Liver (tissue), 9 donors: ENCODE data around the gene SEC14L6. TPM values are rescaled to one million over a fixed set of nuclear protein-coding genes. Genes with fewer than 3 reads are reported as not detected.
A peak's percentile ranks its signal among the peaks of the same experiment; 100 is the strongest.

Experiments
- DNase-seq: peaks from one replicate; pipeline ENCODE4 v3.0.0-alpha.2; 2017; ENCODE audit warnings: low spot score
- H3K27ac ChIP-seq, 2 donors: one replicate each; pipeline ENCODE4 v1.7.0; 2013; ENCODE audit warnings: inconsistent platforms in 2 of 2, low read length in 2 of 2, control low read depth in 1 of 2, low read depth in 1 of 2, mild to moderate bottlenecking in 1 of 2
- H3K27me3 ChIP-seq, 4 donors: one replicate each; pipeline versions ENCODE4 v1.6.1 to v1.7.0; 2013; ENCODE audit warnings: low read length in 3 of 4, inconsistent platforms in 1 of 4, mild to moderate bottlenecking in 1 of 4, moderate library complexity in 1 of 4; ENCODE audit not compliant: control insufficient read depth in 4 of 4, insufficient read depth in 4 of 4
- H3K36me3 ChIP-seq, 4 donors: one replicate each; pipeline versions ENCODE4 v1.6.1 to v1.7.0; 2013; ENCODE audit warnings: low read length in 3 of 4, mild to moderate bottlenecking in 3 of 4, low read depth in 1 of 4, moderate library complexity in 1 of 4; ENCODE audit not compliant: control insufficient read depth in 4 of 4, insufficient read depth in 3 of 4
- H3K4me1 ChIP-seq, 4 donors: one replicate each; pipeline versions ENCODE4 v1.6.1 to v1.7.0; 2013; ENCODE audit warnings: low read length in 3 of 4, mild to moderate bottlenecking in 3 of 4, moderate library complexity in 1 of 4; ENCODE audit not compliant: control insufficient read depth in 4 of 4, insufficient read depth in 4 of 4
- H3K4me3 ChIP-seq, 3 donors: one replicate each; pipeline versions ENCODE4 v1.6.1 to v1.7.0; 2013; ENCODE audit warnings: low read length in 3 of 3, control low read depth in 1 of 3, low read depth in 1 of 3, mild to moderate bottlenecking in 1 of 3
- H3K9ac ChIP-seq, 2 donors: one replicate each; pipeline ENCODE4 v1.7.0; 2013; ENCODE audit warnings: low read length in 2 of 2, mild to moderate bottlenecking in 2 of 2, moderate library complexity in 2 of 2, control low read depth in 1 of 2, low read depth in 1 of 2
- H3K9me3 ChIP-seq, 4 donors: one replicate each; pipeline versions ENCODE4 v1.6.1 to v1.7.0; 2013; ENCODE audit warnings: low read length in 3 of 4; ENCODE audit not compliant: control insufficient read depth in 4 of 4
- EGR1 ChIP-seq, 2 donors: IDR thresholded peaks; 2 replicates each; pipeline ENCODE4 v1.6.1; 2016 to 2018; ENCODE audit warnings: antibody characterized with exemption in 2 of 2, low read depth in 2 of 2
- FOXA1 ChIP-seq: IDR thresholded peaks from 2 replicates; pipeline ENCODE4 v1.6.1; 2016; ENCODE audit warnings: antibody characterized with exemption
- FOXA2 ChIP-seq: IDR thresholded peaks from 2 replicates; pipeline ENCODE4 v1.6.1; 2016; ENCODE audit warnings: antibody characterized with exemption
- HNF4A ChIP-seq, 2 donors: conservative IDR thresholded peaks; 2 replicates each; pipeline ENCODE4 v1.6.1; 2016; ENCODE audit warnings: antibody characterized with exemption in 2 of 2, mild to moderate bottlenecking in 2 of 2
- HNF4G ChIP-seq: IDR thresholded peaks from 2 replicates; pipeline ENCODE4 v1.6.1; 2016; ENCODE audit warnings: antibody characterized with exemption
- JUND ChIP-seq, 2 donors: IDR thresholded peaks; 2 replicates each; pipeline ENCODE4 v1.6.1; 2016; ENCODE audit warnings: antibody characterized with exemption in 2 of 2
- NR2F2 ChIP-seq: IDR thresholded peaks from 2 replicates; pipeline ENCODE4 v1.6.1; 2016; ENCODE audit warnings: antibody characterized with exemption
- RAD21 ChIP-seq, 2 donors: IDR thresholded peaks; 2 replicates each; pipeline ENCODE4 v1.6.1; 2016; ENCODE audit warnings: antibody characterized with exemption in 2 of 2, mild to moderate bottlenecking in 2 of 2
- RXRA ChIP-seq, 2 donors: IDR thresholded peaks; 2 replicates each; pipeline ENCODE4 v1.6.1; 2017 to 2018; ENCODE audit warnings: antibody characterized with exemption in 2 of 2, mild to moderate bottlenecking in 1 of 2
- SP1 ChIP-seq: IDR thresholded peaks from 2 replicates; pipeline ENCODE4 v1.6.1; 2018; ENCODE audit warnings: antibody characterized with exemption, mild to moderate bottlenecking
- TAF1 ChIP-seq: conservative IDR thresholded peaks from 2 replicates; pipeline ENCODE4 v1.6.1; 2016; ENCODE audit warnings: antibody characterized with exemption, mild to moderate bottlenecking
- YY1 ChIP-seq: IDR thresholded peaks from 2 replicates; pipeline ENCODE4 v1.6.1; 2016; ENCODE audit warnings: antibody characterized with exemption, mild to moderate bottlenecking
- WGBS: extraction: QIAGEN DNeasy Blood & Tissue Kit; methylation state at CpG from one replicate; pipeline ENCODE4 v1.1.7; 2013; 5-methylcytosine and 5-hydroxymethylcytosine counted together
- polyA plus RNA-seq, 2 donors: library from polyadenylated mRNA; stranded (reverse) in 1 of 2; unstranded in 1 of 2; fragments of 200-250 nt in 1 of 2; fragments of >200 nt in 1 of 2; fragmentation: Nextera tagmentation in 1 of 2; extraction: Ambion mirVana in 1 of 2; gene quantifications; one replicate each; pipeline versions ENCODE4 v1.2.1 to v1.2.3, GENCODE V29; 2013 to 2015
- total RNA-seq, 2 donors: library from RNA; depleted of rRNA; stranded (reverse); fragments of >200 nt; gene quantifications; one replicate each; pipeline ENCODE4 v1.2.3, GENCODE V29; 2014
- TF ChIP-seq, protein P1 (sequence below): fragments of 150-350 bp; IDR thresholded peaks from 2 replicates; pipeline ENCODE4 v1.5.1; 2017; ENCODE audit warnings: improper control_type of control experiment, low read depth, low read length; ENCODE audit not compliant: missing input control
- TF ChIP-seq, protein P2 (sequence below): IDR thresholded peaks from 2 replicates; pipeline ENCODE4 v1.6.1; 2016; ENCODE audit warnings: antibody characterized with exemption
- TF ChIP-seq, protein P3 (sequence below): IDR thresholded peaks from 2 replicates; pipeline ENCODE4 v1.6.1; 2016; ENCODE audit warnings: antibody characterized with exemption, mild to moderate bottlenecking
- TF ChIP-seq, protein P4 (sequence below): IDR thresholded peaks from 2 replicates; pipeline ENCODE4 v1.6.1; 2016; ENCODE audit warnings: antibody characterized with exemption
- TF ChIP-seq, protein P5 (sequence below): IDR thresholded peaks from 2 replicates; pipeline ENCODE4 v1.6.1; 2016; ENCODE audit warnings: antibody characterized with exemption
- donor health status: healthy.
- donor health status: healthy.
- donor health status: healthy.
- donor health status: healthy.
- donor health status: healthy.

SEC14L6 gene
- total and polyA plus RNA-seq, 4 donors, result 0.18 to 0.70 (median 0.28) TPM

DNA sequence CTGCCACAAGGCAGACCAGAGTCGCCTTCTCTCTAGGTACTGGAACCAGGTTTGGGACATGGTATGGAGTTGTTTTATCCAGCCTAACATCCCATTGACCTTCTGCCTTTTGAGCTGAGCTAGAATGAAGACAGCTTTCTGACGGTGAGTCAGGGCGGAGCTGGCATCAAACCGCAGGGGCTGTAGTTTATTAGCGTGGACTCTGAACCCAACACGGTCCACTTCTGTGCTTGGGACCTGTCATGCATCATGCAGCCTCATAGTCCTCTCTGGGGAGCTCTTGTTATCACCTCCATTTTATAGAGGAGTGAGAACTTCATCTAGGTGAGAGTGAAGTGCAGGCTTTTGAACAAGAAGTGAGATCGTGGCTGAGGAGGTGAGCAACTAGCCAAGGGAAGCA lies 19.6 kb upstream of the SEC14L6 start:
- peak; percentile 70 to 84 for TF ChIP-seq HNF4A (conservative IDR thresholded peaks at IDR 0.05)
- TF ChIP-seq, protein P1, sequence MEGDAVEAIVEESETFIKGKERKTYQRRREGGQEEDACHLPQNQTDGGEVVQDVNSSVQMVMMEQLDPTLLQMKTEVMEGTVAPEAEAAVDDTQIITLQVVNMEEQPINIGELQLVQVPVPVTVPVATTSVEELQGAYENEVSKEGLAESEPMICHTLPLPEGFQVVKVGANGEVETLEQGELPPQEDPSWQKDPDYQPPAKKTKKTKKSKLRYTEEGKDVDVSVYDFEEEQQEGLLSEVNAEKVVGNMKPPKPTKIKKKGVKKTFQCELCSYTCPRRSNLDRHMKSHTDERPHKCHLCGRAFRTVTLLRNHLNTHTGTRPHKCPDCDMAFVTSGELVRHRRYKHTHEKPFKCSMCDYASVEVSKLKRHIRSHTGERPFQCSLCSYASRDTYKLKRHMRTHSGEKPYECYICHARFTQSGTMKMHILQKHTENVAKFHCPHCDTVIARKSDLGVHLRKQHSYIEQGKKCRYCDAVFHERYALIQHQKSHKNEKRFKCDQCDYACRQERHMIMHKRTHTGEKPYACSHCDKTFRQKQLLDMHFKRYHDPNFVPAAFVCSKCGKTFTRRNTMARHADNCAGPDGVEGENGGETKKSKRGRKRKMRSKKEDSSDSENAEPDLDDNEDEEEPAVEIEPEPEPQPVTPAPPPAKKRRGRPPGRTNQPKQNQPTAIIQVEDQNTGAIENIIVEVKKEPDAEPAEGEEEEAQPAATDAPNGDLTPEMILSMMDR, result no peak
- TF ChIP-seq HNF4G, result peak; percentile 79
- TF ChIP-seq RXRA (IDR thresholded peaks at IDR 0.05), result peak in 1 of 2 donors; percentile 29
- TF ChIP-seq SP1, result peak; percentile 74
- no peak for TF ChIP-seq NR2F2
- TF ChIP-seq RAD21 (IDR thresholded peaks at IDR 0.05), result peak in 1 of 2 donors; percentile 25
- 47% methylated on average over 7 of the region's 7 CpGs for WGBS
- H3K9me3 ChIP-seq, result no peaks in the 10 kb centered on the region
- H3K27ac ChIP-seq, result no peak overlapping the region
- H3K36me3 ChIP-seq, result no peaks in the 10 kb centered on the region
- no peak overlapping the region for H3K9ac ChIP-seq
- H3K4me3 ChIP-seq, result no peak overlapping the region
- peaks cover 0 to 2% (median 2%) of the 10 kb centered on the region in 4 donors for H3K4me1 ChIP-seq
- H3K27me3 ChIP-seq, result no peaks in the 10 kb centered on the region
- no peak for DNase-seq

DNA sequence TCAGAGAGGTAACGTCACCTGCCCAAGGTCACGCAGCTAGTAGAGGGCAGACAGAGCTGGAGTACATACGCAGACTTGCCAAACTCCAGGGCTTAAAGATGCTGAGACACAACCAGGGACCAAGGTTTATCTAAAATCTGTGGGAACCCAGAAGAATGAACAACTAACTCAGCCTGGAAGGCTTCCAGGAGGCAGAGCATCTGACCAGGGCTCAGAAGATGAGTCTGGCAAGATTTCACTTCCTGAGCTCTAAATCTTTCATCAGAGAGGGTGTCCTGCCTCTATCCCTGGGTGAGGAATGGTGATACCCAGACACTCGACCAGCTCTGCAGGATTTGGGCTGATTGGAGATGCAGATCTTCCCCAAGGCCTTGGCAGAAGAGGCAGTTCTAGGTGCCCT lies 18.8 kb upstream of the SEC14L6 start:
- Histone ChIP-seq H3K36me3 (no peaks in the 10 kb centered on the region), H3K27me3 (no peaks in the 10 kb centered on the region), H3K9me3 (no peaks in the 10 kb centered on the region), H3K27ac (no peak overlapping the region), H3K9ac (no peak overlapping the region), H3K4me3 (no peak overlapping the region), H3K4me1 (no peaks in the 10 kb centered on the region)
- TF ChIP-seq, protein P2, sequence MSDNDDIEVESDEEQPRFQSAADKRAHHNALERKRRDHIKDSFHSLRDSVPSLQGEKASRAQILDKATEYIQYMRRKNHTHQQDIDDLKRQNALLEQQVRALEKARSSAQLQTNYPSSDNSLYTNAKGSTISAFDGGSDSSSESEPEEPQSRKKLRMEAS, result no peak
- TF ChIP-seq HNF4G (no peak), JUND (IDR thresholded peaks at IDR 0.05) (no peak), FOXA1 (no peak), FOXA2 (no peak)
- TF ChIP-seq, protein P3, sequence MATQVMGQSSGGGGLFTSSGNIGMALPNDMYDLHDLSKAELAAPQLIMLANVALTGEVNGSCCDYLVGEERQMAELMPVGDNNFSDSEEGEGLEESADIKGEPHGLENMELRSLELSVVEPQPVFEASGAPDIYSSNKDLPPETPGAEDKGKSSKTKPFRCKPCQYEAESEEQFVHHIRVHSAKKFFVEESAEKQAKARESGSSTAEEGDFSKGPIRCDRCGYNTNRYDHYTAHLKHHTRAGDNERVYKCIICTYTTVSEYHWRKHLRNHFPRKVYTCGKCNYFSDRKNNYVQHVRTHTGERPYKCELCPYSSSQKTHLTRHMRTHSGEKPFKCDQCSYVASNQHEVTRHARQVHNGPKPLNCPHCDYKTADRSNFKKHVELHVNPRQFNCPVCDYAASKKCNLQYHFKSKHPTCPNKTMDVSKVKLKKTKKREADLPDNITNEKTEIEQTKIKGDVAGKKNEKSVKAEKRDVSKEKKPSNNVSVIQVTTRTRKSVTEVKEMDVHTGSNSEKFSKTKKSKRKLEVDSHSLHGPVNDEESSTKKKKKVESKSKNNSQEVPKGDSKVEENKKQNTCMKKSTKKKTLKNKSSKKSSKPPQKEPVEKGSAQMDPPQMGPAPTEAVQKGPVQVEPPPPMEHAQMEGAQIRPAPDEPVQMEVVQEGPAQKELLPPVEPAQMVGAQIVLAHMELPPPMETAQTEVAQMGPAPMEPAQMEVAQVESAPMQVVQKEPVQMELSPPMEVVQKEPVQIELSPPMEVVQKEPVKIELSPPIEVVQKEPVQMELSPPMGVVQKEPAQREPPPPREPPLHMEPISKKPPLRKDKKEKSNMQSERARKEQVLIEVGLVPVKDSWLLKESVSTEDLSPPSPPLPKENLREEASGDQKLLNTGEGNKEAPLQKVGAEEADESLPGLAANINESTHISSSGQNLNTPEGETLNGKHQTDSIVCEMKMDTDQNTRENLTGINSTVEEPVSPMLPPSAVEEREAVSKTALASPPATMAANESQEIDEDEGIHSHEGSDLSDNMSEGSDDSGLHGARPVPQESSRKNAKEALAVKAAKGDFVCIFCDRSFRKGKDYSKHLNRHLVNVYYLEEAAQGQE, result no peak
- no peak for DNase-seq
- 86% methylated on average over 4 of the region's 4 CpGs for WGBS

DNA sequence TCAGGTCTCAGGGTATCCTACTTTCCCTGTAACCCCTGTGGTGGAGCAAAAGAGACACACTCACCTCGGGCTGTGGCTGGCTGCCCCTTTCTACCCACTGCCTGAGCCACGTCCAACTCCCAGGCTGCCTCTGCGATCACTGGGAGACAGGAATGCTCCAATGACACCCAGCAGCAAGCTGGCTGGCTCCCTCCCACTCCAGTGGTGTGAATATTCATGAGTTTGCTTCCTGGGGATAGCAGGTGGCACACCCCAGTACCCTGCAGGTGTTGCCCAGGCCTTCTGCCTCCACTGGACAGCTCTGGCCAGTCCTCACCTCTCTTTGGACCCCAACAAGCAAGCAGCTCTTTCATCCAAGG lies 18.2 kb upstream of the SEC14L6 start:
- WGBS, result 75% methylated on average over 3 of the region's 3 CpGs

More for the DNA sequence above, 18.2 kb upstream of the SEC14L6 start:
- Histone ChIP-seq H3K27me3 (no peaks in the 10 kb centered on the region), H3K9ac (no peak overlapping the region), H3K27ac (no peak overlapping the region), H3K9me3 (no peaks in the 10 kb centered on the region), H3K4me1 (no peaks in the 10 kb centered on the region), H3K36me3 (no peaks in the 10 kb centered on the region), H3K4me3 (no peak overlapping the region)
- TF ChIP-seq NR2F2, result no peak
- no peak for TF ChIP-seq JUND (IDR thresholded peaks at IDR 0.05)
- TF ChIP-seq YY1, result no peak
- TF ChIP-seq TAF1, result no peak
- TF ChIP-seq HNF4A (conservative IDR thresholded peaks at IDR 0.05), result no peak
- TF ChIP-seq EGR1 (IDR thresholded peaks at IDR 0.05; ENCODE audit: low read depth in 2 of 2), result no peak
- TF ChIP-seq, protein P2, result no peak
- no peak for TF ChIP-seq SP1
- TF ChIP-seq FOXA2, result no peak
- TF ChIP-seq, protein P4, sequence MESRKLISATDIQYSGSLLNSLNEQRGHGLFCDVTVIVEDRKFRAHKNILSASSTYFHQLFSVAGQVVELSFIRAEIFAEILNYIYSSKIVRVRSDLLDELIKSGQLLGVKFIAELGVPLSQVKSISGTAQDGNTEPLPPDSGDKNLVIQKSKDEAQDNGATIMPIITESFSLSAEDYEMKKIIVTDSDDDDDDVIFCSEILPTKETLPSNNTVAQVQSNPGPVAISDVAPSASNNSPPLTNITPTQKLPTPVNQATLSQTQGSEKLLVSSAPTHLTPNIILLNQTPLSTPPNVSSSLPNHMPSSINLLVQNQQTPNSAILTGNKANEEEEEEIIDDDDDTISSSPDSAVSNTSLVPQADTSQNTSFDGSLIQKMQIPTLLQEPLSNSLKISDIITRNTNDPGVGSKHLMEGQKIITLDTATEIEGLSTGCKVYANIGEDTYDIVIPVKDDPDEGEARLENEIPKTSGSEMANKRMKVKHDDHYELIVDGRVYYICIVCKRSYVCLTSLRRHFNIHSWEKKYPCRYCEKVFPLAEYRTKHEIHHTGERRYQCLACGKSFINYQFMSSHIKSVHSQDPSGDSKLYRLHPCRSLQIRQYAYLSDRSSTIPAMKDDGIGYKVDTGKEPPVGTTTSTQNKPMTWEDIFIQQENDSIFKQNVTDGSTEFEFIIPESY, result no peak
- TF ChIP-seq RXRA (IDR thresholded peaks at IDR 0.05), result no peak
- TF ChIP-seq, protein P3, result no peak
- TF ChIP-seq FOXA1, result no peak
- TF ChIP-seq, protein P5, sequence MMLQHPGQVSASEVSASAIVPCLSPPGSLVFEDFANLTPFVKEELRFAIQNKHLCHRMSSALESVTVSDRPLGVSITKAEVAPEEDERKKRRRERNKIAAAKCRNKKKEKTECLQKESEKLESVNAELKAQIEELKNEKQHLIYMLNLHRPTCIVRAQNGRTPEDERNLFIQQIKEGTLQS, result no peak
- DNase-seq, result no peak
